ENCODE measurements around the gene SCRN2.

GRCh38 chr17:47808036-47808829 is 32.8 kb downstream of the SCRN2 start:
- no peak for TF ChIP-seq CTCF (IDR thresholded peaks at IDR 0.05)
- TF ChIP-seq POLR2A (IDR thresholded peaks at IDR 0.05), result no peak
